GM23338 (cell line): ENCODE results near the gene SLX9. TPM values are rescaled to one million over a fixed set of nuclear protein-coding genes. Genes with fewer than 3 reads are reported as not detected.

ENCODE experiments used
- ATAC-seq: fragments of 200-7000 bp; cut with Tn5 transposase; 3 replicates; pipeline ENCODE4 v1.9.1; 2020
- DNase-seq: peaks from one replicate; pipeline ENCODE4 v3.0.0-alpha.2; 2015; ENCODE audit warnings: low spot score
- H2AFZ ChIP-seq: fragments of 200-600 bp; sonication (generic); 2 replicates; pipeline ENCODE4 v1.8.0; 2016; ENCODE audit warnings: antibody characterized with exemption, mild to moderate bottlenecking, moderate library complexity
- H3F3A ChIP-seq: fragments of 200-600 bp; sonication (generic); replicated peaks from 2 replicates; pipeline ENCODE4 v1.8.0; 2017; ENCODE audit warnings: antibody characterized with exemption, mixed run types, low read depth
- H3K27ac ChIP-seq: fragments of 200-600 bp; sonication (generic); 2 replicates; pipeline ENCODE4 v1.6.1; 2016; ENCODE audit warnings: low read depth
- H3K27me3 ChIP-seq: fragments of 200-600 bp; sonication (generic); 2 replicates; pipeline ENCODE4 v1.8.0; 2016; ENCODE audit warnings: mild to moderate bottlenecking, mixed run types, moderate library complexity; ENCODE audit not compliant: insufficient read depth
- H3K36me3 ChIP-seq: fragments of 200-600 bp; sonication (generic); 2 replicates; pipeline ENCODE4 v1.8.0; 2016; ENCODE audit warnings: mild to moderate bottlenecking; ENCODE audit not compliant: insufficient read depth
- H3K4me1 ChIP-seq: fragments of 200-600 bp; sonication (generic); 2 replicates; pipeline ENCODE4 v1.8.0; 2016; ENCODE audit warnings: mild to moderate bottlenecking, moderate library complexity; ENCODE audit not compliant: insufficient read depth
- H3K4me2 ChIP-seq: fragments of 200-600 bp; sonication (generic); 2 replicates; pipeline ENCODE4 v1.7.1; 2017; ENCODE audit warnings: mixed run types
- H3K4me3 ChIP-seq: fragments of 200-600 bp; sonication (generic); 2 replicates; pipeline ENCODE4 v1.6.1; 2016; ENCODE audit warnings: mixed run types
- H3K79me2 ChIP-seq: fragments of 200-600 bp; sonication (generic); replicated peaks from 2 replicates; pipeline ENCODE4 v1.8.0; 2017; ENCODE audit warnings: mild to moderate bottlenecking; ENCODE audit not compliant: insufficient read depth
- H3K9me2 ChIP-seq: fragments of 200-600 bp; sonication (generic); 2 replicates; pipeline ENCODE4 v1.8.0; 2017; ENCODE audit not compliant: insufficient read depth
- H4K20me1 ChIP-seq: fragments of 200-600 bp; sonication (generic); replicated peaks from 2 replicates; pipeline ENCODE4 v1.8.0; 2017; ENCODE audit warnings: mild to moderate bottlenecking; ENCODE audit not compliant: insufficient read depth
- H3K27ac Mint-ChIP-seq: 2 replicates; pipeline ENCODE4 v1.8.0; 2020; ENCODE audit warnings: inconsistent platforms, mild to moderate bottlenecking, moderate library complexity, mixed read lengths
- H3K27me3 Mint-ChIP-seq: 3 replicates; pipeline ENCODE4 v1.8.0; 2022; ENCODE audit warnings: low read depth, mild to moderate bottlenecking, moderate library complexity, mixed read lengths, inconsistent platforms; ENCODE audit not compliant: insufficient read depth, poor library complexity
- H3K36me3 Mint-ChIP-seq: 3 replicates; pipeline ENCODE4 v1.8.0; 2021; ENCODE audit warnings: low read depth, mild to moderate bottlenecking, inconsistent platforms, moderate library complexity, mixed read lengths
- H3K4me1 Mint-ChIP-seq: 3 replicates; pipeline ENCODE4 v1.8.0; 2020; ENCODE audit warnings: mild to moderate bottlenecking, inconsistent platforms, mixed read lengths
- H3K4me3 Mint-ChIP-seq: 3 replicates; pipeline ENCODE4 v1.8.0; 2021; ENCODE audit warnings: moderate library complexity, mild to moderate bottlenecking, inconsistent platforms, mixed read lengths
- H3K9me3 Mint-ChIP-seq: 3 replicates; pipeline ENCODE4 v1.8.0; 2020; ENCODE audit warnings: moderate library complexity, mild to moderate bottlenecking, inconsistent platforms, mixed read lengths
- CREB1 ChIP-seq: fragments of 250-450 bp; sonication (Bioruptor Pico); IDR thresholded peaks from 2 replicates; pipeline ENCODE4 v1.5.0; 2020; ENCODE audit warnings: low read depth, mild to moderate bottlenecking, moderate library complexity
- EZH2phosphoT487 ChIP-seq: fragments of 200-600 bp; sonication (generic); IDR thresholded peaks from one replicate; pipeline ENCODE4 v1.8.1; 2018; ENCODE audit warnings: antibody characterized with exemption; ENCODE audit not compliant: unreplicated experiment
- JUNB ChIP-seq: IDR thresholded peaks from one replicate; pipeline ENCODE4 v1.6.1; 2016; ENCODE audit warnings: antibody characterized with exemption; ENCODE audit not compliant: unreplicated experiment
- NANOG ChIP-seq: IDR thresholded peaks from 2 replicates; pipeline ENCODE4 v1.6.1; 2016; ENCODE audit warnings: antibody characterized with exemption, borderline replicate concordance
- ZNF331 ChIP-seq: fragments of 250-450 bp; sonication (Bioruptor Pico); IDR thresholded peaks from 2 replicates; pipeline ENCODE4 v1.5.0; 2020; ENCODE audit warnings: low read depth, mild to moderate bottlenecking, moderate library complexity
- polyA plus RNA-seq: library from polyadenylated mRNA; unstranded; fragments of >200 nt; fragmentation: Nextera tagmentation; extraction: Ambion mirVana; gene quantifications from 2 replicates; pipeline ENCODE4 v1.2.1, GENCODE V29; 2016
- total RNA-seq: library from RNA; depleted of rRNA; stranded (reverse); fragments of >200 nt; shearing (Covaris generic); gene quantifications from 2 replicates; pipeline ENCODE4 v1.2.3, GENCODE V29; 2014
- TF ChIP-seq, protein P1 (sequence below), 2 experiments: fragments of 200-600 bp in 1 of 2; sonication (generic) in 1 of 2; conservative IDR thresholded peaks; 2 replicates each; pipeline versions ENCODE4 v1.5.1 to v1.6.1; 2016 to 2017; ENCODE audit warnings: antibody characterized with exemption in 2 of 2, low read depth in 2 of 2, mild to moderate bottlenecking in 2 of 2, moderate library complexity in 1 of 2

Gene SLX9
- total and polyA plus RNA-seq, 2 experiments from 2014 or later: 41.5 to 46.9 TPM

DNA sequence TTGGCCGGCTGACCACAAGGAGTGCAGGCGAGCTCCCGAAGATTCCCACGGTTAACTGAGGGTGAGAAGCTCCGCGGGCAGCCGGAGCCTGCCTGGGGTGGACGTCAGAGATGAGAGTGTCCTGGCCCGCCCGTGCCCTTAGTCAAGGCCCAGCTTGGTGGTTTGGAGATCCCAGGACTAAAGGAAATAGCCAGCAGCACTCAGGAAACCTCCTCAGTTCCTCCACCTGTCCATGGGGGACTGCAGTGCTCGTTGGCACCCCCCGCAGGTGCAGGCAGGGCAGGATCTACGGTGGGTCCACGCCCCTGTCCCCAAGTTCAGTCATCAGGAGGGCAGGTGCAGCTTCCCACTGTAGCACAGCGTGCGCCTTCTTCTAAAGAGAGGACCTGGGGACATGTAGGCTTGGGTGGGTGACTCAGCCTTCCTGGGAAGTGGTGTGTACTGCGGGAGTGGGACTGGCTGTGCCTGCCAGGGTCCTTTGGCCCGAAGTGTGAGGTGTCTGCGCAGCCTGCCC, 32.5 kb downstream of the SLX9 start:
- DNase-seq (peak; percentile 54), ATAC-seq (peak; percentile 52)
- Histone ChIP-seq H3K79me2 (peaks cover 3% of the 10 kb centered on the region; the same call in 1 of the 2 replicates), H3K4me3 (no peak overlapping the region), H3K4me2 (no peak overlapping the region), H3K27ac (no peak overlapping the region), H2AFZ (no peak overlapping the region), H3K27me3 (no peaks in the 10 kb centered on the region), H3K9me2 (no peaks in the 10 kb centered on the region), H3K4me1 (no peaks in the 10 kb centered on the region), H3K36me3 (no peaks in the 10 kb centered on the region), H3F3A (no peaks in the 10 kb centered on the region), H4K20me1 (peaks cover 14% of the 10 kb centered on the region)
- TF ChIP-seq, protein P1, sequence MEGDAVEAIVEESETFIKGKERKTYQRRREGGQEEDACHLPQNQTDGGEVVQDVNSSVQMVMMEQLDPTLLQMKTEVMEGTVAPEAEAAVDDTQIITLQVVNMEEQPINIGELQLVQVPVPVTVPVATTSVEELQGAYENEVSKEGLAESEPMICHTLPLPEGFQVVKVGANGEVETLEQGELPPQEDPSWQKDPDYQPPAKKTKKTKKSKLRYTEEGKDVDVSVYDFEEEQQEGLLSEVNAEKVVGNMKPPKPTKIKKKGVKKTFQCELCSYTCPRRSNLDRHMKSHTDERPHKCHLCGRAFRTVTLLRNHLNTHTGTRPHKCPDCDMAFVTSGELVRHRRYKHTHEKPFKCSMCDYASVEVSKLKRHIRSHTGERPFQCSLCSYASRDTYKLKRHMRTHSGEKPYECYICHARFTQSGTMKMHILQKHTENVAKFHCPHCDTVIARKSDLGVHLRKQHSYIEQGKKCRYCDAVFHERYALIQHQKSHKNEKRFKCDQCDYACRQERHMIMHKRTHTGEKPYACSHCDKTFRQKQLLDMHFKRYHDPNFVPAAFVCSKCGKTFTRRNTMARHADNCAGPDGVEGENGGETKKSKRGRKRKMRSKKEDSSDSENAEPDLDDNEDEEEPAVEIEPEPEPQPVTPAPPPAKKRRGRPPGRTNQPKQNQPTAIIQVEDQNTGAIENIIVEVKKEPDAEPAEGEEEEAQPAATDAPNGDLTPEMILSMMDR (conservative IDR thresholded peaks at IDR 0.05; ENCODE audit: low read depth in 2 of 2): peak; percentile 45 to 53
- TF ChIP-seq NANOG: no peak
- H3K4me3 Mint-ChIP-seq: no peak overlapping the region
- peak overlapping the region; percentile 89 for H3K27ac Mint-ChIP-seq
- no peaks in the 10 kb centered on the region for H3K9me3 Mint-ChIP-seq
- H3K4me1 Mint-ChIP-seq: peaks cover 18% of the 10 kb centered on the region
- H3K36me3 Mint-ChIP-seq: peaks cover 38% of the 10 kb centered on the region
- H3K27me3 Mint-ChIP-seq: peaks cover 7% of the 10 kb centered on the region

DNA sequence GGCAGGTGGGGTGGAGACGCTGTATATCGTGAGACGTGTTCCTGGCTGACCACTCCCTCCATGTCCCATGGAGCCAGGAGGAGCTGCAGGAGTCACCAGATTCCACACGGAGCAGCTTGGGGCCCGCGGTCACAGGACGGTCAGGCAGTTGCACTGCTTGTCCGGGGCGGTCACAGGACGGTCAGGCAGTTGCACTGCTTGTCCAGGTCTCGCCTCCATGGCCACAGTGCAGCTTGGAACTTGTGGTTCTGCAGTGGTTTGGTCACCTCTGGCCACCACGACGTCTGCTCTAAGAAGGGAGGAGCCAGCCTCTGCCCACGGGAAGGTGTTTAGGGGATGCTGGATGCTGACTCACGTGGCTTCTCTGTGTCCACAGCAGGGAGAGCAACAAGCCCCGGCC, 33.0 kb downstream of the SLX9 start:
- Mint-ChIP-seq H3K4me3 (no peak overlapping the region), H3K9me3 (no peaks in the 10 kb centered on the region), H3K27me3 (peaks cover 6% of the 10 kb centered on the region), H3K36me3 (peaks cover 38% of the 10 kb centered on the region), H3K4me1 (peaks cover 18% of the 10 kb centered on the region), H3K27ac (peak overlapping the region; percentile 89)
- H4K20me1 ChIP-seq: peaks cover 14% of the 10 kb centered on the region
- H3K27ac ChIP-seq: no peak overlapping the region
- no peak for ATAC-seq
- H2AFZ ChIP-seq: no peak overlapping the region
- TF ChIP-seq EZH2phosphoT487 (no peak), CREB1 (CRISPR knock-in tag) (no peak), ZNF331 (CRISPR knock-in tag) (no peak), JUNB (no peak)
- TF ChIP-seq, protein P1 (conservative IDR thresholded peaks at IDR 0.05; ENCODE audit: low read depth in 2 of 2): no peak
- no peak overlapping the region for H3K4me3 ChIP-seq
- no peaks in the 10 kb centered on the region for H3K4me1 ChIP-seq
- no peak overlapping the region for H3K4me2 ChIP-seq
- H3K79me2 ChIP-seq: peaks cover 3% of the 10 kb centered on the region; the same call in 1 of the 2 replicates
- no peaks in the 10 kb centered on the region for H3F3A ChIP-seq
- no peaks in the 10 kb centered on the region for H3K9me2 ChIP-seq
- no peak for DNase-seq
- no peaks in the 10 kb centered on the region for H3K27me3 ChIP-seq
- H3K36me3 ChIP-seq: no peaks in the 10 kb centered on the region
